GM12872 (cell line): ENCODE data around the gene MSANTD2.

Source experiments
- TF ChIP-seq, protein P1 (sequence below): IDR thresholded peaks from 3 replicates; pipeline ENCODE4 v1.5.1; 2011; ENCODE audit warnings: low read depth, mild to moderate bottlenecking, low read length, moderate library complexity; ENCODE audit not compliant: insufficient read depth

The MSANTD2 gene

DNA sequence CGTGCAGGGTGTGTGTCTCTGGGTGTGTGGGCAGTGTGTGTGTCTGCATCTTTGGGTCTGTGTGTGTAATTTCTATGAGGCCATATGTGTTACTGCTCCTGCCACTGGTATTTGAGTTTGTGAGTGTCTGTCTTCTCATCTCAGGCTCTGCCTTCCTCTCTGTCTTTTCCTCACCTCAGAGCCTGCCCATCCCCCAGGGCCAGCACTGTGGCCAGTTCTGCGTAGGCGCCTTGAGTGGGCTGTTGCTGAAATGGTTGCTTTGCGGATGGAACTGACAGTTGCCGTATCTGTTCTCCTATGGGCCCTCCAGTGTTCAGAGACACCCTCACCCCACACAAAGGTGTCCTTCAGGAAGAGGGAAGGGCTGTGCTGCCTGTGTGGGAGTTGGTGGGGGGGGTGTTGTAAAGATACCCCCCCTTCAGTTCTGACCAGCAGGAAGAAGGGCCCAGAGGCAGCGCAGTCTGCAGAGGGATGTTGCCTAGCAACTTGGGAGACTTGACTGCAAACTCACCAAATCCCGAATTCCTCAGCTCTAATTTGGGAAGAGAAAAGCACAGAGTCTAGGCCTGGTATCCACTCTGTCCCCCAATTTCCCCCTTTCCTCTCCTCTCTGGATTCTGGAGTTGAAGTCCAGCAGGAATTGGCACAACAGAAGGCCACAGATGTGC, 62.4 kb downstream of the MSANTD2 start:
- TF ChIP-seq, protein P1, sequence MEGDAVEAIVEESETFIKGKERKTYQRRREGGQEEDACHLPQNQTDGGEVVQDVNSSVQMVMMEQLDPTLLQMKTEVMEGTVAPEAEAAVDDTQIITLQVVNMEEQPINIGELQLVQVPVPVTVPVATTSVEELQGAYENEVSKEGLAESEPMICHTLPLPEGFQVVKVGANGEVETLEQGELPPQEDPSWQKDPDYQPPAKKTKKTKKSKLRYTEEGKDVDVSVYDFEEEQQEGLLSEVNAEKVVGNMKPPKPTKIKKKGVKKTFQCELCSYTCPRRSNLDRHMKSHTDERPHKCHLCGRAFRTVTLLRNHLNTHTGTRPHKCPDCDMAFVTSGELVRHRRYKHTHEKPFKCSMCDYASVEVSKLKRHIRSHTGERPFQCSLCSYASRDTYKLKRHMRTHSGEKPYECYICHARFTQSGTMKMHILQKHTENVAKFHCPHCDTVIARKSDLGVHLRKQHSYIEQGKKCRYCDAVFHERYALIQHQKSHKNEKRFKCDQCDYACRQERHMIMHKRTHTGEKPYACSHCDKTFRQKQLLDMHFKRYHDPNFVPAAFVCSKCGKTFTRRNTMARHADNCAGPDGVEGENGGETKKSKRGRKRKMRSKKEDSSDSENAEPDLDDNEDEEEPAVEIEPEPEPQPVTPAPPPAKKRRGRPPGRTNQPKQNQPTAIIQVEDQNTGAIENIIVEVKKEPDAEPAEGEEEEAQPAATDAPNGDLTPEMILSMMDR, result no peak

- TF ChIP-seq, protein P1, result no peak
These were observed 63.5 kb downstream of the MSANTD2 start for GRCh38 chr11:124736736-124737135.

DNA sequence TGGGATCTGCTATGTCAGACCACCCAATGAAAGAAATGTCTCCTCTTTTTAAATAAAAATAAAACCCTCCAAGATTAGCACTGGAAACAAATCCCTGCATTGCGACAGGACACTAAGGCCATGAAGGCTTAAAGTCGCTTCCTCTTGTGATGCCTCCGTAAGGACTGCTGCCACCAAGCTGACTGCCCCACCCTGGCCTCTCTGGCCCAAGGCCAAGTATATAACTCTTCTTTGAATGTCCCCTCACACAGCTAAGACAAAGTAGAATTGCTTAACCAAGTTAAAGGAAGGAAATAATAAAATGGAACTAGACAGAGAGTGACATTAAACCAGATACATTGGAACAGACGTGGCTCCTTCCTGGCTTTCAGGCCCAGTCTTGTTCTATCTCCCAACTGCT, 68.0 kb downstream of the MSANTD2 start:
- TF ChIP-seq, protein P1, result no peak

- TF ChIP-seq, protein P1, result no peak
These were observed 70.6 kb downstream of the MSANTD2 start for GRCh38 chr11:124729571-124729970.

DNA sequence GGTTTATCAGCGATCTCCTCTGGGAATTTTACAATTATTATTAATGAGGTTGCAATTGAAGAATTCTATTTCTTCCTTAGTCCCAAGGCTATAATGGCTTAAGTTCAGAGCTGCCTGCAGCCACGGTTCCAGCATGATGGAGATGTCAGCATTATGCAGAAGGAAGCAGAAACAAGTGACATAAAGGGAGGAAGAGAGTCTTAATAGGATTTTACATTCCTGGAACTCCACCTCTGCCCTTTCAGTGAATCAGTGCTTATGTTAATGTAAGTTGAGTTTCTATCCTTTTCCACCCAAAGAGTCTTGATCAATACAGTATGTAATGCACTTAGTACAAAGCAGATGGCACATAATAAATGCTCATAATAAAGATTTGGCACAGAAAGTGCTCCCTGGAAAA, 72.1 kb downstream of the MSANTD2 start:
- TF ChIP-seq, protein P1, result no peak

- TF ChIP-seq, protein P1, result no peak
These were observed 72.7 kb downstream of the MSANTD2 start for GRCh38 chr11:124727474-124727873.

DNA sequence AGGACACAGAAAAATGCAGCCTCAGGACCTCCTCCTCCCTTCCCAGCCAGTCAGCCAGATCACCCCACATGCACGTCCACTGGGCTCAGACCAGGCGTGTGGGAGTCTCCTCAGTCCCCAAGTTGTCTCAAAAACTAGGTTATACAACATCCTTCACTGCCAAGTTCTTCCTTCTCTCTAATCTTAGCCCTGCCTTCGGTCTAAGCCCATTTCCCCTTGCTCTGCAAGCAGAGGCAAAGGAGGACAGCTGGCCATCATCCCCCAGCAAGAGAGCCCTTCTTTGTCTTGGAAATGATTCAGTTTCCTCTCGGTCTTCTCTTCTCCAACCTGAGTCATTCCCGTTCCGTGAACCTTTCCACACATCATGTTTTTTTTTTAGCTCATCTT, 74.5 kb downstream of the MSANTD2 start:
- TF ChIP-seq, protein P1, result no peak
